ENCODE measurements around the gene REEP3.
A peak's percentile ranks its signal among the peaks of the same experiment; 100 is the strongest.
"Not testable (repeated sequence)": the region's sequence is repeated elsewhere in the genome, so short reads cannot be mapped to it uniquely, and the experiment has no call there.

The REEP3 gene

GRCh38 chr10:63661347-63661746 lies 140.1 kb downstream of the REEP3 start:
- Histone ChIP-seq H2AFZ (no peak overlapping the region), H3K27me3 (ENCODE audit: control insufficient read depth, insufficient read depth, low read length) (no peaks in the 10 kb centered on the region), H3K79me2 (no peaks in the 10 kb centered on the region), H3K4me1 (peaks cover 10% of the 10 kb centered on the region), H3K9ac (no peak overlapping the region), H3K9me3 (ENCODE audit: control insufficient read depth, low read length) (no peaks in the 10 kb centered on the region), H3K4me2 (ENCODE audit: low read length) (no peak overlapping the region), H3K36me3 (ENCODE audit: control insufficient read depth, insufficient read depth, low read length) (no peaks in the 10 kb centered on the region), H3K27ac (no peak overlapping the region), H3K4me3 (ENCODE audit: low read depth, low read length) (no peak overlapping the region)
- no peak for TF ChIP-seq CTCF (IDR thresholded peaks at IDR 0.05)

- Histone ChIP-seq H3K36me3 (ENCODE audit: control insufficient read depth, insufficient read depth, low read length) (no peaks in the 10 kb centered on the region), H2AFZ (no peak overlapping the region), H3K4me2 (ENCODE audit: low read length) (no peak overlapping the region), H3K4me3 (ENCODE audit: low read depth, low read length) (no peak overlapping the region), H3K27me3 (ENCODE audit: control insufficient read depth, insufficient read depth, low read length) (no peaks in the 10 kb centered on the region), H3K4me1 (peaks cover 16% of the 10 kb centered on the region), H3K27ac (no peak overlapping the region), H3K9ac (no peak overlapping the region), H3K79me2 (no peaks in the 10 kb centered on the region), H3K9me3 (ENCODE audit: control insufficient read depth, low read length) (no peaks in the 10 kb centered on the region)
- no peak for TF ChIP-seq CTCF (IDR thresholded peaks at IDR 0.05)
Observed at GRCh38 chr10:63664341-63664885, 143.2 kb downstream of the REEP3 start.

GRCh38 chr10:63665006-63665580 lies 143.9 kb downstream of the REEP3 start:
- not testable (repeated sequence) for H3K27me3 ChIP-seq (ENCODE audit: control insufficient read depth, insufficient read depth, low read length); H3K9me3 ChIP-seq (ENCODE audit: control insufficient read depth, low read length); H3K79me2 ChIP-seq; H3K4me3 ChIP-seq (ENCODE audit: low read depth, low read length); H3K36me3 ChIP-seq (ENCODE audit: control insufficient read depth, insufficient read depth, low read length); H3K9ac ChIP-seq; H3K4me2 ChIP-seq (ENCODE audit: low read length); H3K27ac ChIP-seq
- peak overlapping the region; percentile 59 for H2AFZ ChIP-seq
- peaks cover 16% of the 10 kb centered on the region for H3K4me1 ChIP-seq

GRCh38 chr10:63665670-63666134 lies 144.5 kb downstream of the REEP3 start:
- no peak for TF ChIP-seq CTCF (IDR thresholded peaks at IDR 0.05)
- Histone ChIP-seq H3K9me3 (ENCODE audit: control insufficient read depth, low read length) (no peaks in the 10 kb centered on the region), H3K27me3 (ENCODE audit: control insufficient read depth, insufficient read depth, low read length) (no peaks in the 10 kb centered on the region), H3K4me2 (ENCODE audit: low read length) (no peak overlapping the region), H3K9ac (no peak overlapping the region), H3K79me2 (no peaks in the 10 kb centered on the region), H3K27ac (peak overlapping the region; percentile 9), H3K4me3 (ENCODE audit: low read depth, low read length) (no peak overlapping the region), H3K4me1 (peaks cover 22% of the 10 kb centered on the region), H2AFZ (peak overlapping the region; percentile 59), H3K36me3 (ENCODE audit: control insufficient read depth, insufficient read depth, low read length) (no peaks in the 10 kb centered on the region)

- peaks cover 34% of the 10 kb centered on the region for H3K4me1 ChIP-seq
- H3K79me2 ChIP-seq, result no peaks in the 10 kb centered on the region
- no peak for TF ChIP-seq CTCF (IDR thresholded peaks at IDR 0.05)
- no peak overlapping the region for H3K4me3 ChIP-seq (ENCODE audit: low read depth, low read length)
- H2AFZ ChIP-seq, result peak overlapping the region; percentile 14
- peak overlapping the region; percentile 20 for H3K27ac ChIP-seq
- peak overlapping the region; percentile 1 for H3K4me2 ChIP-seq (ENCODE audit: low read length)
- no peaks in the 10 kb centered on the region for H3K27me3 ChIP-seq (ENCODE audit: control insufficient read depth, insufficient read depth, low read length)
- no peaks in the 10 kb centered on the region for H3K9me3 ChIP-seq (ENCODE audit: control insufficient read depth, low read length)
- H3K36me3 ChIP-seq (ENCODE audit: control insufficient read depth, insufficient read depth, low read length), result no peaks in the 10 kb centered on the region
- H3K9ac ChIP-seq, result no peak overlapping the region
Observed at GRCh38 chr10:63666836-63667383, 145.7 kb downstream of the REEP3 start.

Measured in parathyroid adenoma (tissue), 2 donors.